Ammon's horn (tissue), 1 donor: ENCODE data around the gene TWIST2.

ENCODE experiments used
- DNase-seq: peaks from one replicate; pipeline ENCODE4 v3.0.0-alpha.2; 2016; ENCODE audit warnings: low spot score

Gene TWIST2

DNA sequence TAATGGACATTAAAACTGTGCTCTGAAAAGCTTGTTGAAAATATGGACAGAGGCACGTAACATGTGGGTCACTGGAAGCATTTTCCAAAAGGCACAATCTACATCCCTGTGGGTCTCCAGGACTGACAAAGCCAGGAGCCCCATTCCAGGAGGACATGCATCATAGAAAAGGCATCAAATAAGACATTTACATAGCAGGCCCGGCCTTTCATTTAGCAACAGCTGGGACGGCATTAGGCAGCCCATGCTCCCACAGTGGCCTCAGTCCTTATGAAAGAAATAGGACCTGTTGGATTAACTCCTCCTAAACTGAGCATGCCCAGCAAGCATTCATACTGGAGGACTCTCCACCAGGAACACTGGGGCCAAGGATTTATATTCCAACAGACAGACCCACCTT, 72.2 kb downstream of the TWIST2 start:
- no peak for DNase-seq

DNA sequence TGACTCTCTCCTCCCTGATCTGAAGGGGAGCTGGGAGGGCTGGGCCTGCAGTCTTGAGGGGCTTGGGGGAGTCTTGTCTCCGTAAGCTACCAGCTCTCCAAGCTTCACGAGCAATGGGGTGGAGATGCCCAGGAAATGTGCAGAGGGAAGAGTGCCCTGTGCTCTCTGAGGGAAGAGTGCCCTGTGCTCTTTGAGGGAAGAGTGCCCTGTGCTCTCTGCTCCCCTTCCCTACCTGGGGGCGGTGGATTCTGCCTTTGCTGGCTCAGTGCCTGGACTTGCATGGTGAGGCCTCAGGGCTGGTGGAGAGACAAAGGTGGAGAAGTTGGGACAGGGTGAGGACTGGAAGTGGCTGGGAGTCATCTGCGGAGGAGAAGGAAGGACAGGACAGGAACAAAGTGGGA, 72.7 kb downstream of the TWIST2 start:
- no peak for DNase-seq

DNA sequence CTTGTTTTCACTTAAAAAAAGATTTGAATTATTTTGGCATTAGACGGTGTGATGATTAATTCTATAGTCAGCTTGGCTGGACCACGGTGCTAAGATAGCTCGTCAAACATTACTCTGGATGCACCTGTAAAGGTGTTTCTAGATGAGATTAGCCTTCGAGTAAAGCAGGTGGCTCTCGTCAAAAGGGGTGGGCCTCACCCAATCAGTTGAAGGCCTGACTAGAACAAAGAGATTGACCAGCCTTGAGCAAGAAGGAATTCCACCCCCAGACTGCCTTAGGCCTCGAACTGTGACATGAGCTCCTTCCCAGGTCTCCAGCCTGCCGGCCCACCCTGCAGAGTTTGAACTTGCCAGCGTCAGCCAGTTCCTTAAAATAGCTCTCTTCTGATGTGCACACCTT, 73.4 kb downstream of the TWIST2 start:
- DNase-seq: no peak

DNA sequence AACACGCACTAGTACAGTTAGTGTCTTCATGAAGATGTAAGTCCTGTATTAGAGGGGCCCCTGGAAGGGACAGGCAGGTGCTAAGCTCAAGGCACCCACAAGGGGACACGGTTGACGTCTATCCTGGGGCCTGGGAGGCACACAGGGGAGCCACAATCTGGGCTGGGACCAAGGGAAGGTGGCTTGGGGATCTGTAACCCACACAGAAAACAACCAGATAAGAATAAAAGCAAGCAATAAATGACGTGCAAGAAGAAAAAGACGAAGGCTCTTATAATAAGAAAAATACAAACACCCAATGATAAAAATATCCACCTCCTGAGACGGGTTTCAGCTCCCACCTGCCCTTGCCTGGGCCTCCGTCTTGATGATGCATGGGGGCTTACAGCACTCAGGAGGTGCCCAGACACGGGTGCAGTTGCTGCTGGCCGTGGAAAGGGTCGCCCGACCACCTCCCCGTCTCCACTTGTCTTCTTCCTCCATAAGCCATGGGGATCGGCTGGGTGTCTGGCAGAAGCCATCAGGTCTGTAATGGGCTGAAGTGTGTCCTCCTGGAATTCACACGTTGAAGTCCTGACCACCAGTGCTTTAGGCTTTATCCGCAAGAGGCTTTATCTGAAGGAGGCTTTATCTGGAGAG, 73.9 kb downstream of the TWIST2 start:
- DNase-seq: no peak

DNA sequence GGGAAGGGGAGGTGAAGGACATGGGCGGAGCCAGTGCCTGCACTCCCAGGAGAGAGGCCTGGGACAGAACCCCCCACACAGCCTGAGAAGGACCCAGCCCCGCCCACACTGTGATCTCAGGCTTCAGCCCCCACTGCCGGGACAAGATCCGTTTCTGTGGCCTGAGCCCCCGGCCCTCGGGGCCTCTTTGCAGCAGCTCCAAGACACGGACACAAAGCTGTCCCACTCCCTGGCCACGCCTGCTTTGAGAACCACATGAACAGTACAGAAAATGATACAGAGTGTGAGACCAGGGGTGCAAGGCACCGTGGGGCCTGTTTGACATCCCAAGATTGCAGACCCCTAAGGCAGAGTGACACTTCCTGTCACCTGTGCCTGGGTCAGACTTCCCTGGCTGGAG, 74.5 kb downstream of the TWIST2 start:
- no peak for DNase-seq

DNA sequence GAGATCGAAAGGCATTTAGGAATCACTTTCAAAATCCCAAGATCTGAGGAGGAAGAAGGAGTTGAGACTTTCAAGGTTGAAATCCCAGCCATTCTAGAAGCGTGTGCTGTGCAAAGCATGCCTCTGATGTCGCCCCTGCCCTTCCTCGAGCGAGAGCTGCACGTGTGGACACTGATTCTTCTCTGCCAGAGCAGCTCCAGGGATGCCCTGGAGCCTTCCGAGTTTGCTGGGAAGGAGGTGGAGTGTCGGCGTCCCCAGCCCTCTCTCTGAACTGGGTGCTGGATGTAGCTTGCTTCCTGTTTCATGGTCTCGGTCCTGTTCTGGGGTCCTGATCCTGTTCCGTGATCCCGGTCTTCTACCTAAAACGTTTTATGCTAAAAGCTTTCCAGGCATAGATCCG, 76.1 kb downstream of the TWIST2 start:
- DNase-seq: no peak

DNA sequence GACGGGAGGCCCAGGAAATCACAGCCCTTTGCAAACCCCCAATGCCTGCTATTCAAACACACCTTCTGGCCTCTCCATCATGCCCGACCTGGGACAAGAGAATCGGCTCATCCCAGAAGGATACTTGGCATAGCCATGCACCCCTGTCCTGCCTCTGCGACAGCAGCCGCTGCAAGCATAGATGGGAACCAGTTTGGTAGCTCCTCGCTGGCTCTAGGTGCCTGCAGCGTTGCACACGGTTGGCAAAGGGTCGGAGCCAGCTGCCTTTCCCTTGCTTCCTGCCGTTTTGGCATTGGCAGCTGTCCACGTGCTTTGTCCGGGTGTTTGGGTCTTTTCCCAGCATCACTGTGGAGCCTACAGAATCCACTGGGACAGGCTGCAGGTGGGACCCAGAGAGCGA, 76.9 kb downstream of the TWIST2 start:
- peak; percentile 31 for DNase-seq

DNA sequence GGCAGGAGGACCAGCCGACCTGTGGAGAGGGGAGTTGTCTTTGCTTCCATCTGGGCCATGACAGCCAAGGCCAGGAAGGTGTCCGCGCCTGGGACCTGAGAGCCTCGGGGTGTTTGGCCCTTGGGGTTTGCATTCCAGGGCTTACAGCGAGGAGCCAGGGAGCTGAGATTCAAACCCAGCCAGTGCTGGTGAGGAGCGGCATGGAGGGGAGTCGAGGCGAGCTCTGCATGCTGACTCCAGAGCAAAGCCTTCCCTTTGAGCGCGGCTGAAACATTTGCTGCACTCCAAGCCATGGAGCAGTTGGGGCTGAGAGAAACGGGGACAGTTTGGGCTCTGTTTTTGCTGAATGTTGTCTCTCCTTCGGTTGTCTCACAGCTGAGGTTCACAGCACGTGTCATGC, 77.4 kb downstream of the TWIST2 start:
- no peak for DNase-seq

DNA sequence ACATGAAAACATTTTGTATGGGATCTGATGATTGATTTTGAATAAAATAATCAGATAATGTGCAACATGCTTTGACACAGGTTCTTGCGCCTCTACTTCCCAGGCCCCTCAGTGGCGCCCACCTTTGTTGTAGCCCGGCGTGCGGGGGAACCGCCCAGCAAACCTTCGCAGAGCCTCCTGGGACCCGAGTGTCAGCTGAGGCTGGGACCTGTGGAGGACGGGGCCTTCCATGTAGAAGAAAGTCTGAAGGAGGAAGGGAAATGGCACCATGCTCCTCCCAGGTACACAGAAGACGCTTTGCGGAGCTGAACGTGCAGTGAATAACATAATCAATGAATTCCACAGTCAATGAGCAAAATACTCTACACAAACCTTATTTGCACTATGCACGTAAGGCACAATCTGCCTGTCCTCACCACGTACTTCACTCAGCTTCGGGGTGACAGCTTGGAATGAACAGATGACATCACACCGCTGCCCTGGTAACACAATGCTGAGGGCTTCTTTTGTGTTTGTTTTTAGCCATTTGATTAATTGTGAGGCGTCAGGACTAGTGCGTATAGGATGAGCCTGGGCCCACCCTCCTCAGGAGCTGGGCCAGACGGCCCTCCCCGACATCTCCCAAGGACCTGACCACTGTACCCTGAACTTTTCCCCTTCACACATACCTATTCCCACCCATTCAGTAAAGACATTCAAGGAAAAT, 78.1 kb downstream of the TWIST2 start:
- no peak for DNase-seq

DNA sequence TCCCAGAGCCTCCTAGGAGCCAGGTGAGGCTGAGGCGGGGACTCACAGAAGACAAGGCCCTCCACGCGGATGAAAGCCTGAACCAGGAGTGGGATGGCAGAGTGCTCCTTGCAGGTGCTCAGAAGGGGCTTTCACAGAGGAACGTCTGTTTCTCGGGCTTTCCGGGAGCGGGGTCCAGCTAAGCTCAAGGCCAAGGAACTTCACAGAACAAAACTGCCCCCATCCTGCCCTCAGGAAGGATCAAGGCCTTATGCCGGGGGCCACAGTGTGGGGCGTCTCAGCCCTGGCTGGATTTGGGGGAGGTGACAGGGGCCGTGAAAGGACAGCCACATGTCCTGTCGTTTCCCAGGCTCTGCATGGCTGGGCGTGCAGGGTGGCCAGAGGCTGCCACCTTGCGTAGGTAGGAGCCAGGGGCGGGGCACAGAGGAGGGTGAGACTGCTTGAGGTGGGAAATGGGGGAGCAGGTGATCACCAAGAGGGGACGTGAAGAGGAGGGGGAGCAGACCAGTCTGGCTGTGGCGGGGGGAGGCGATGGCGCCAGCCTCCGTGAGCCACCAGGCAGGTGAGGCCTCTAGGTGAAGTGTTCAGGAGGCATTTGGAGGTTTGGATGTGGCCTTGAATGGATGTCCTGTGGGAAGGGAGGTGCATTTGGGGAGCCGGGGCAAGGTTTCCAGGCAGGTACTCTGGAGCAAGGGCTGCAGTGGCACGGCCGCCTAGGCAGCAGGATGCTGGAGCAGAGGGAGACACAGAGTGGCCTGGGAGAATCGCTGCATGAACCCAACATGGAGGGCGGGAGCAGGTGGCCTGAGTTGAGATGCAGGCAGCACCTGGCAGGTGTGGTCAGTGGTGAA, 79.1 kb downstream of the TWIST2 start:
- DNase-seq: no peak

DNA sequence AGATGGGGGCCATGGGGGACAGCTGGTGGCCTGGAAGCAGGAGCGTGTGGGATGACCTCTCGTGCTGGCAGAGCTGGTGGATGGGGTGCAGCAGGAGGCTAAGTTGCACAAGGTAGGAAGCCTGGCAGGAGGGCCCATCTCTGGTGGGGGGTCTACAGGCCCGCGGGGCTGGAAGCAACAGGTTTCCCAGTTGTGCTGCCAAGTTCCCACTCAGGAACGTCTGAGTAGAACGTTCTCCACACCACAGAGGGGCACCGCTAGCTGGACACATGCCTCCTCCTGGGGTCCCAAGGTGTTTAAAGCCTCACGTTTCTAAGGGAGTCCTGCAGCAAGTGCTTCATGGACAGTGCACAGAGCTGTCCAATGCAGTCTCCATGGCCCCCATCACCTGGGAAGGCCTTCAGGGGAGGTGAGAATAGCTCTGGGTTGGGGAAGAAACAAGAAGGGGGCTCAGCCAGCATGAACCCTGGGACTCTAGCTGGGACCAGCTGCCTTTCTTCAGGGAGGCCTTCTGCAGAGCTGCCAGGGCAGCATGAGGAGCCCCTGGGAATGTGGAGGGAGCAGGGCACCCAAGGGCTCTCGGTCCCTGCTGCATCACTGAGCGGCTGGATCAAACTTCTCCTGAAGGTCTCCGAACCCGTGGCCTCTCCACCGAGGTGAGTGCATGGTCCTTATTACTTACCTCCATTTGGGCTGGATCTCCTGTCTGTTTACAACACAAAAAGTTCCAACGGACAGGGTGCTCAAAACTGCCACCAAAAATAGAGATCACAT, 80.0 kb downstream of the TWIST2 start:
- no peak for DNase-seq

DNA sequence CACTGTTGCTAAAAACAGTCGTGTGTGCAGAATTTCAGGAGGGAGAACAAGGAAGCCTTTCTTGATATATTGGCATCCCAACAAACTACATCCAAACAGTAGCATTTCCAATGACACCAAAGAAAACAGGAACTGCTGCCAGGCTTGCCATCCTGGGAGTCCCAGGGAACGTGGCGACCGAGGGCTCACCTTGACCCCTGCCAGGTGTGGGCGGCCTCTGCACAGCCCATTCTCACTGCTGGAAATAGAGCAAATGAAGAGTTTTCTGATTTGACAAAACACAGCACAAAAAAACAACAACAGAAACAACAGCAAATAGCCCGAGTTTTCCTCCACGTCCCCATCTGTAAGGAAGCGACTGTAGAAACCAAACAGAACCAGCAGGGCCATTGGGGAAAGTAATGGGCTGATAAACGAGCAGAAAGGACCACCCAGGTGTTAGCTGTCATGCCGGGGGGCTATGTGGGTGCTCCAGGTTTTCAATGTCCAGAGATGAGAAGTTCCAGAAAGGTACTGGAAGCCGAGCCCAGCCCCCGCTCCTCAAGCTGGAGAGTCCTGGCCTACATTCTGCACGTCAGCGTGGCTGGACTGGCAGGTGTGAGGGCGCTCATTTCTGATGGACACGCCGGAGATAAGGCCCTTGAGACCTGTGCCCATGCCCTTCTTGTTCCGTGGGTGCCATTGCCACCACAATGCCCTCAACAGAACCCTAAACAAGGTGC, 80.8 kb downstream of the TWIST2 start:
- DNase-seq: no peak

DNA sequence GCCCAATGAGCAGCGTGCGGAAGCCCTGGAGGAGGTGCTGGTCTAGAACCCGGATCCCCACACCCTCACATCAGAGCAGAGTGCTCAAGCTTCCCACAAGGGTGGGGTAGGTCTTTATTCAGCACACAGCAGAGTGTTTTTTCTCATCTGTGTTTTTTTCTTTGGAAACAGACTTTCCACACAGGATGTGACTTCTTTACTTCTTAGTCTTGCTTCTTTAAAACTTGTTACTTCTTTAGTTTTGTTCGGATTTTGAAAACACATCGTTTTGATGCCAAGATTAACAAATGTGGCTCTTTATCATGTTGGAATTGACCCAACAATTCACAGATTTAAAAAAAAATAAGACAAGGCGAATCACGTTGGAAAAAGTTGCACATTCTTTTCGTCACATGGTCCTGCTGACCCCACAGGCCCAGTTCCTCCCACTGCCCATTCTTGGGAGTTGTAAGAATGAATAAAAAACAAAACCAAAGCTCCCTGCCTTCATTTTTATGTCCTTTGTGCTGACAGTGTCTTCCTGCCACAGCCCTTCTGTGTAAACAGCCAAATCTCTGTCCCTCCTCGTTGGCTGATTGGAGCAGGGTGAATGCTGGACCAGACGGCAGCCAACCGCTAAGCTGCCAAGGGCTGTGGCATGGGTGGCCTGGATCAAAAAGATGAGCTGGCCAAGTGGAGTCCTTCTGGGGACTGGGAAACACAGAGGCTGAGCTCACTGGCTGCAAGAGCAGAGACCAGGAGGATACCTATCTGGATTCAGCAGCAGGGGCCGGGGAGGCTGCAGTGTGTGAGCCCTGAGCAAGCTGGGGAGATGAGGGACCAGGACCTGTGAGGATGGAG, 81.6 kb downstream of the TWIST2 start:
- DNase-seq: peak; percentile 63

DNA sequence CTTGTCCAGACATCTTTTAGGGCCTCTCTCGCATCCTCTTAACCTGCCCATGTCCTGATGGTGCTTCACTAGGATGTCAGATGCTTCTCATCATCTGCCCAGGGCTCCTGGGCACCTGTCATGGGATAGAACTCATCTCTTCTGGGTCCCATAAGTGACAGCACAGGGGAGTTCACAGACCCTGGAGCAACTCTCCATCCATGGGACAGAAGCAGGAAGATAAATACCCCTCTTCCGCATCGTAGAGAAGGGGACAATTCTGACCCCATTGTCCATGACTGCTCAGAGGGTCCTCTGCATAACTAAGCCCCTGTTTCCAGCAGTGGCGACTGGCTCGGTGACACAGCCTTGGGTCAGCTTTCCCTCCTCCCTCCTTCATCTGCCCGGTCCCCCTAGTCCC, 82.3 kb downstream of the TWIST2 start:
- no peak for DNase-seq

DNA sequence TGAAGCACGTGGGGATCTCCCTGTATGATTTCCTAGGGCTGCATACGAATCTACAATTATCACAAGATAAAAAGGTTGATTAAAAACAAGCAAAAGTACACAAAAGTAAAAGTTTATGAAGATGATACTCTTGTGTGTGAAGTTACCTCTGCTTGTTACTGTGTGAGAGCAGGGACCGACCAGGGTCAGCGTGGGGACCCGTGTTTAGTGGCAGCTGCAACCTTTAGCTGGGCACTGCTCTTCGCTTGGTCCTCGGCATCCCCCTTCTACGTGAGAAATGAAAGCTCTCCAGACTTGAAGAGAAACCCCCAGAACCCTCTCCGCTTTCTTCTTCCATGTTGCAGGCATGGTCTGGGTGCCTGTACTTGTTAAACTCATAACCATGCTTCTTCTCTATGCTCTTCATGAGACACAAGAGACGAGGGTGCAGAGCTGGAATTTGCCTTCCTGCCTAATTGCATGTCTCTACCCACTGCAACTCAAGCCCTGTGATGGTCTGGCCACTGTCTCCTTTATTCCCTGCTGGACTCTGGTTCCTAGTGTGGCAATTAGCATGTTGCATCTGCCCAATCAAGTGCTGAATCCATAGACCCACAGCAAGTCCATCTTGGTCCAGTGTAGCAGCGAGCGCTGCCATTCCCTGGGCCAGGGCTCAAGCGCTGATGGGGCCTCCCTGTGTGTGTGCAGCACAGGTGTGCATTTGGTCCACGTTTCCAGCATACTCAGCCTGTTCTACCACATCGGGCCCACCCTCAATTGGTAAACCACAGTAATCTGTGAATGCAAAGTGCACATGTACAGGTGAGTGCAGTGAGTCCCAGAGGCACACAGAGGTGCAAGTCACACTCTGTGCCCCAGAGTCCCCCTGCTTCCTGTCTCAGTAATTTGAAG, 88.5 kb downstream of the TWIST2 start:
- DNase-seq: no peak

DNA sequence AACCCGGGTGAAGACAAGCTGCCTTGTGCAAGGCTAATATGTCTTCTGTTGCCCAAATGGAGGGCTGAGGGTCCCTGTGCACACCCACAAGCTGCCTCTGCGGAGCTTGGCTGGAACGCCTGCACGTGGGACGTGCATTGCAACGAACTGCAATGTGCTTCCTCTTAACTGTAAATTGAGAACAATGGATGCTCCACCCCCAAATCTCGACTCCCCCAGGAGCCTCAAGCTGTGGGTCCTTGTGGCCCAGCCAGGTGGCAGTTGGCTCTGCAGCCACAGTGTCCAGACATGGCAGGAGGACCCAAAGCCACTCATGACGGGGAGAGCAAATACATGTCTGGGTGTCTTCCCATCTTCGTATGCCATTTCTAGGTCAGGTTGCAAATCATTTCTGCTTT, 90.1 kb downstream of the TWIST2 start:
- no peak for DNase-seq

DNA sequence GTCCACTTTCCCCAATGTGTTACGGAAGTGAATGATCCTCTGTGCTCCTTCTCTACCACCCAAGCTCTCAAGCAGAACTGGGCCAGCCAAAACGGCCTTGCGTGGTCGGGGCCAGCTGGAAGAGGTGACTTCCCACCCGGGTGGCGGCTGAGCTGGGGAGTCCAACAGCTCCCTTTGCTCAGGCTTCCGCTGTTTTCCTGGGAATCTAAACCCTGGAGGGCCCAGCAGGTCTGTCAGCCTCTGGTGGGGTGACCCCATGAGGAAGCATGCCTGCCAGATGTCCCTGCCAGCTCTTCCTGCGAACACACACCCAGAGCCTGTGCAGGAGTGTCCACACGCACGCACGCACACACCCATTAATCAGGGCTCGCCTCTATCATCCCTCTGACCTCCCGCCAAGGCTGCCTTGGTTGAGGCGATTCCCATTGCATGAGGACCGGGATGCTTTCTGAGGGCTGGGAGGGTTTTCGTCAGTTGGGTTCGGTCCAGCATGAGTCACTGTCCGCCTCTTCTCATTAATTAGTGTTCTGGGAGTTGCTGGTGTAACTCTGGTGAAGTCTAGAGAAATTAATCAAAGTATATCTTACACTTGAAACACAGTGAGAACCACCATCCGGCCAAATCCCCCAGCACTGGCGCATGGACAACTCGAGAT, 90.6 kb downstream of the TWIST2 start:
- no peak for DNase-seq

DNA sequence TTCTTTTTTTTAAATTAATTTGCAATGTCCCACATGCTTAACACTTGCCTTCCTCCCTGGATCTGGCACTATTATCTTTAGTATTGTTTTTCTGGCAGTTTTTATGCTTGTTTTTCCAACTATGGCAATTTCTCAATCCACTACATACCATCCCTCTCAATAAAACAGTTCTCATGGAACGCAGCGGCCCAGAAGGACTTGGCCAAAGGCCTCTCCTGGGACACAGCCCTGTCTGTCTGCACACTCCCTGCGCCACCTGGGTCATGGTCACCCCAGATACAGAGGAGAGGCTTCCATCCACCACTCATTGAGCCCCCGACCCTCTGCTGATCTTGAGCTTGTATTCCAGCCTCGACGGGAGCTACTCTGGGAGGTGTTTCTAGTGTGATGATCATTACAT, 91.2 kb downstream of the TWIST2 start:
- no peak for DNase-seq
